ENCODE data around the gene SLC44A4.

SLC44A4 gene

DNA sequence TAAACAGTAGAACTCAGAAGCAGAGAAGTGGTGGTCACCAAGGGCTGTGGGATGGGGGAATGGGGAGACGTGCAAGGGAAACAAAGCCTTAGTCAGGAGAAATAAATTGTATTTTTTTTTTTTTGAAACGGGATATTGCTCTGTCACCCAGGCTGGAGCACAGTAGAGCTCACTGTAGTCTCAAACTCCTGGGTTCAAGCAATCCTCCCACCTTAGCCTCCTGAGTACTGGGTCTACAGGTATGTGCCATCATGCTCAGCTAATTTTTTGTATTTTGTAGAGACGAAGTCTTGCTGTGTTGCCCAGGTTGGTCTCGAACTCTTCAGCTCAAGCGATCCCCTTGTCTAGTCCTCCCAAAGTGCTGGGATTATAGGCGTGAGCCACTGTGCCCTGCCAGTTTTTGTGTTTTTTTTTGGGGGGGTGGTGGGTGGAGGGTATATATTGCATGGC is 47.9 kb downstream of the SLC44A4 start:
- TF ChIP-seq PPARA (CRISPR knock-in tag; IDR thresholded peaks at IDR 0.05; ENCODE audit: borderline replicate concordance) (no peak), ZFP30 (CRISPR knock-in tag; IDR thresholded peaks at IDR 0.05) (no peak), BACH2 (CRISPR knock-in tag; IDR thresholded peaks at IDR 0.05; ENCODE audit: borderline replicate concordance) (no peak), RARB (CRISPR knock-in tag; IDR thresholded peaks at IDR 0.05) (no peak), TOX (CRISPR knock-in tag; IDR thresholded peaks at IDR 0.05; ENCODE audit: borderline replicate concordance) (no peak), ZNF565 (CRISPR knock-in tag; conservative IDR thresholded peaks at IDR 0.05; ENCODE audit: low read depth) (no peak), ARNTL (CRISPR knock-in tag; IDR thresholded peaks at IDR 0.05; ENCODE audit: borderline replicate concordance, low read depth) (no peak), OSR1 (CRISPR knock-in tag; IDR thresholded peaks at IDR 0.05) (no peak), ISL1 (CRISPR knock-in tag; IDR thresholded peaks at IDR 0.05) (no peak), ZFP3 (CRISPR knock-in tag; IDR thresholded peaks at IDR 0.05) (no peak), CSDC2 (CRISPR knock-in tag; IDR thresholded peaks at IDR 0.05) (no peak), ZNF8 (CRISPR knock-in tag; IDR thresholded peaks at IDR 0.05) (no peak), ESRRG (CRISPR knock-in tag; IDR thresholded peaks at IDR 0.05) (no peak), TCF4 (CRISPR knock-in tag; IDR thresholded peaks at IDR 0.05; ENCODE audit: borderline replicate concordance) (no peak), ZNF70 (CRISPR knock-in tag; IDR thresholded peaks at IDR 0.05) (no peak)
- TF ChIP-seq, protein P1, sequence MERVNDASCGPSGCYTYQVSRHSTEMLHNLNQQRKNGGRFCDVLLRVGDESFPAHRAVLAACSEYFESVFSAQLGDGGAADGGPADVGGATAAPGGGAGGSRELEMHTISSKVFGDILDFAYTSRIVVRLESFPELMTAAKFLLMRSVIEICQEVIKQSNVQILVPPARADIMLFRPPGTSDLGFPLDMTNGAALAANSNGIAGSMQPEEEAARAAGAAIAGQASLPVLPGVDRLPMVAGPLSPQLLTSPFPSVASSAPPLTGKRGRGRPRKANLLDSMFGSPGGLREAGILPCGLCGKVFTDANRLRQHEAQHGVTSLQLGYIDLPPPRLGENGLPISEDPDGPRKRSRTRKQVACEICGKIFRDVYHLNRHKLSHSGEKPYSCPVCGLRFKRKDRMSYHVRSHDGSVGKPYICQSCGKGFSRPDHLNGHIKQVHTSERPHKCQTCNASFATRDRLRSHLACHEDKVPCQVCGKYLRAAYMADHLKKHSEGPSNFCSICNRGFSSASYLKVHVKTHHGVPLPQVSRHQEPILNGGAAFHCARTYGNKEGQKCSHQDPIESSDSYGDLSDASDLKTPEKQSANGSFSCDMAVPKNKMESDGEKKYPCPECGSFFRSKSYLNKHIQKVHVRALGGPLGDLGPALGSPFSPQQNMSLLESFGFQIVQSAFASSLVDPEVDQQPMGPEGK (CRISPR knock-in tag; IDR thresholded peaks at IDR 0.05; ENCODE audit: borderline replicate concordance), result no peak
- TF ChIP-seq, protein P2, sequence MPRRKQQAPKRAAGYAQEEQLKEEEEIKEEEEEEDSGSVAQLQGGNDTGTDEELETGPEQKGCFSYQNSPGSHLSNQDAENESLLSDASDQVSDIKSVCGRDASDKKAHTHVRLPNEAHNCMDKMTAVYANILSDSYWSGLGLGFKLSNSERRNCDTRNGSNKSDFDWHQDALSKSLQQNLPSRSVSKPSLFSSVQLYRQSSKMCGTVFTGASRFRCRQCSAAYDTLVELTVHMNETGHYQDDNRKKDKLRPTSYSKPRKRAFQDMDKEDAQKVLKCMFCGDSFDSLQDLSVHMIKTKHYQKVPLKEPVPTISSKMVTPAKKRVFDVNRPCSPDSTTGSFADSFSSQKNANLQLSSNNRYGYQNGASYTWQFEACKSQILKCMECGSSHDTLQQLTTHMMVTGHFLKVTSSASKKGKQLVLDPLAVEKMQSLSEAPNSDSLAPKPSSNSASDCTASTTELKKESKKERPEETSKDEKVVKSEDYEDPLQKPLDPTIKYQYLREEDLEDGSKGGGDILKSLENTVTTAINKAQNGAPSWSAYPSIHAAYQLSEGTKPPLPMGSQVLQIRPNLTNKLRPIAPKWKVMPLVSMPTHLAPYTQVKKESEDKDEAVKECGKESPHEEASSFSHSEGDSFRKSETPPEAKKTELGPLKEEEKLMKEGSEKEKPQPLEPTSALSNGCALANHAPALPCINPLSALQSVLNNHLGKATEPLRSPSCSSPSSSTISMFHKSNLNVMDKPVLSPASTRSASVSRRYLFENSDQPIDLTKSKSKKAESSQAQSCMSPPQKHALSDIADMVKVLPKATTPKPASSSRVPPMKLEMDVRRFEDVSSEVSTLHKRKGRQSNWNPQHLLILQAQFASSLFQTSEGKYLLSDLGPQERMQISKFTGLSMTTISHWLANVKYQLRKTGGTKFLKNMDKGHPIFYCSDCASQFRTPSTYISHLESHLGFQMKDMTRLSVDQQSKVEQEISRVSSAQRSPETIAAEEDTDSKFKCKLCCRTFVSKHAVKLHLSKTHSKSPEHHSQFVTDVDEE (CRISPR knock-in tag; IDR thresholded peaks at IDR 0.05), result no peak
- TF ChIP-seq, protein P3, sequence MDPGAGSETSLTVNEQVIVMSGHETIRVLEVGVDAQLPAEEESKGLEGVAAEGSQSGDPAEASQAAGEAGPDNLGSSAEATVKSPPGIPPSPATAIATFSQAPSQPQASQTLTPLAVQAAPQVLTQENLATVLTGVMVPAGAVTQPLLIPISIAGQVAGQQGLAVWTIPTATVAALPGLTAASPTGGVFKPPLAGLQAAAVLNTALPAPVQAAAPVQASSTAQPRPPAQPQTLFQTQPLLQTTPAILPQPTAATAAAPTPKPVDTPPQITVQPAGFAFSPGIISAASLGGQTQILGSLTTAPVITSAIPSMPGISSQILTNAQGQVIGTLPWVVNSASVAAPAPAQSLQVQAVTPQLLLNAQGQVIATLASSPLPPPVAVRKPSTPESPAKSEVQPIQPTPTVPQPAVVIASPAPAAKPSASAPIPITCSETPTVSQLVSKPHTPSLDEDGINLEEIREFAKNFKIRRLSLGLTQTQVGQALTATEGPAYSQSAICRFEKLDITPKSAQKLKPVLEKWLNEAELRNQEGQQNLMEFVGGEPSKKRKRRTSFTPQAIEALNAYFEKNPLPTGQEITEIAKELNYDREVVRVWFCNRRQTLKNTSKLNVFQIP (CRISPR knock-in tag; IDR thresholded peaks at IDR 0.05; ENCODE audit: borderline replicate concordance, low read depth), result no peak
- TF ChIP-seq, protein P4, sequence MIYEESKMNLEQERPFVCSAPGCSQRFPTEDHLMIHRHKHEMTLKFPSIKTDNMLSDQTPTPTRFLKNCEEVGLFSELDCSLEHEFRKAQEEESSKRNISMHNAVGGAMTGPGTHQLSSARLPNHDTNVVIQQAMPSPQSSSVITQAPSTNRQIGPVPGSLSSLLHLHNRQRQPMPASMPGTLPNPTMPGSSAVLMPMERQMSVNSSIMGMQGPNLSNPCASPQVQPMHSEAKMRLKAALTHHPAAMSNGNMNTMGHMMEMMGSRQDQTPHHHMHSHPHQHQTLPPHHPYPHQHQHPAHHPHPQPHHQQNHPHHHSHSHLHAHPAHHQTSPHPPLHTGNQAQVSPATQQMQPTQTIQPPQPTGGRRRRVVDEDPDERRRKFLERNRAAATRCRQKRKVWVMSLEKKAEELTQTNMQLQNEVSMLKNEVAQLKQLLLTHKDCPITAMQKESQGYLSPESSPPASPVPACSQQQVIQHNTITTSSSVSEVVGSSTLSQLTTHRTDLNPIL (CRISPR knock-in tag; IDR thresholded peaks at IDR 0.05; ENCODE audit: low read depth), result no peak
- TF ChIP-seq, protein P5, sequence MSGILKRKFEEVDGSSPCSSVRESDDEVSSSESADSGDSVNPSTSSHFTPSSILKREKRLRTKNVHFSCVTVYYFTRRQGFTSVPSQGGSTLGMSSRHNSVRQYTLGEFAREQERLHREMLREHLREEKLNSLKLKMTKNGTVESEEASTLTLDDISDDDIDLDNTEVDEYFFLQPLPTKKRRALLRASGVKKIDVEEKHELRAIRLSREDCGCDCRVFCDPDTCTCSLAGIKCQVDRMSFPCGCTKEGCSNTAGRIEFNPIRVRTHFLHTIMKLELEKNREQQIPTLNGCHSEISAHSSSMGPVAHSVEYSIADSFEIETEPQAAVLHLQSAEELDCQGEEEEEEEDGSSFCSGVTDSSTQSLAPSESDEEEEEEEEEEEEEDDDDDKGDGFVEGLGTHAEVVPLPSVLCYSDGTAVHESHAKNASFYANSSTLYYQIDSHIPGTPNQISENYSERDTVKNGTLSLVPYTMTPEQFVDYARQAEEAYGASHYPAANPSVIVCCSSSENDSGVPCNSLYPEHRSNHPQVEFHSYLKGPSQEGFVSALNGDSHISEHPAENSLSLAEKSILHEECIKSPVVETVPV (CRISPR knock-in tag; IDR thresholded peaks at IDR 0.05), result no peak
- ATAC-seq, result no peak

DNA sequence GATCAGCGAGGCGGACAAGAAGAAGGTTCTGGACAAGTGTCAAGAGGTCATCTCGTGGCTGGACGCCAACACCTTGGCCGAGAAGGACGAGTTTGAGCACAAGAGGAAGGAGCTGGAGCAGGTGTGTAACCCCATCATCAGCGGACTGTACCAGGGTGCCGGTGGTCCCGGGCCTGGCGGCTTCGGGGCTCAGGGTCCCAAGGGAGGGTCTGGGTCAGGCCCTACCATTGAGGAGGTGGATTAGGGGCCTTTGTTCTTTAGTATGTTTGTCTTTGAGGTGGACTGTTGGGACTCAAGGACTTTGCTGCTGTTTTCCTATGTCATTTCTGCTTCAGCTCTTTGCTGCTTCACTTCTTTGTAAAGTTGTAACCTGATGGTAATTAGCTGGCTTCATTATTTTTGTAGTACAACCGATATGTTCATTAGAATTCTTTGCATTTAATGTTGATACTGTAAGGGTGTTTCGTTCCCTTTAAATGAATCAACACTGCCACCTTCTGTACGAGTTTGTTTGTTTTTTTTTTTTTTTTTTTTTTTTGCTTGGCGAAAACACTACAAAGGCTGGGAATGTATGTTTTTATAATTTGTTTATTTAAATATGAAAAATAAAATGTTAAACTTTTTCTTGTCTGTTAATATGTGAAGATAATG is 49.0 kb downstream of the SLC44A4 start:
- TF ChIP-seq TOX (CRISPR knock-in tag; IDR thresholded peaks at IDR 0.05; ENCODE audit: borderline replicate concordance) (no peak), ESRRG (CRISPR knock-in tag; IDR thresholded peaks at IDR 0.05) (no peak), ZNF70 (CRISPR knock-in tag; IDR thresholded peaks at IDR 0.05) (no peak), RARB (CRISPR knock-in tag; IDR thresholded peaks at IDR 0.05) (no peak), PPARA (CRISPR knock-in tag; IDR thresholded peaks at IDR 0.05; ENCODE audit: borderline replicate concordance) (no peak)
- TF ChIP-seq, protein P1 (CRISPR knock-in tag; IDR thresholded peaks at IDR 0.05; ENCODE audit: borderline replicate concordance), result no peak
- TF ChIP-seq, protein P4 (CRISPR knock-in tag; IDR thresholded peaks at IDR 0.05; ENCODE audit: low read depth), result no peak
- TF ChIP-seq, protein P2 (CRISPR knock-in tag; IDR thresholded peaks at IDR 0.05), result no peak
- peak; percentile 2; the same call in 1 of the 3 replicates for ATAC-seq

Measured in SK-N-SH treated with all-trans-retinoic acid at 6 μM for 48 hours (cell line).